ENCODE data around the gene SLC35B2.
A peak's percentile ranks its signal among the peaks of the same experiment; 100 is the strongest.

The SLC35B2 gene

DNA sequence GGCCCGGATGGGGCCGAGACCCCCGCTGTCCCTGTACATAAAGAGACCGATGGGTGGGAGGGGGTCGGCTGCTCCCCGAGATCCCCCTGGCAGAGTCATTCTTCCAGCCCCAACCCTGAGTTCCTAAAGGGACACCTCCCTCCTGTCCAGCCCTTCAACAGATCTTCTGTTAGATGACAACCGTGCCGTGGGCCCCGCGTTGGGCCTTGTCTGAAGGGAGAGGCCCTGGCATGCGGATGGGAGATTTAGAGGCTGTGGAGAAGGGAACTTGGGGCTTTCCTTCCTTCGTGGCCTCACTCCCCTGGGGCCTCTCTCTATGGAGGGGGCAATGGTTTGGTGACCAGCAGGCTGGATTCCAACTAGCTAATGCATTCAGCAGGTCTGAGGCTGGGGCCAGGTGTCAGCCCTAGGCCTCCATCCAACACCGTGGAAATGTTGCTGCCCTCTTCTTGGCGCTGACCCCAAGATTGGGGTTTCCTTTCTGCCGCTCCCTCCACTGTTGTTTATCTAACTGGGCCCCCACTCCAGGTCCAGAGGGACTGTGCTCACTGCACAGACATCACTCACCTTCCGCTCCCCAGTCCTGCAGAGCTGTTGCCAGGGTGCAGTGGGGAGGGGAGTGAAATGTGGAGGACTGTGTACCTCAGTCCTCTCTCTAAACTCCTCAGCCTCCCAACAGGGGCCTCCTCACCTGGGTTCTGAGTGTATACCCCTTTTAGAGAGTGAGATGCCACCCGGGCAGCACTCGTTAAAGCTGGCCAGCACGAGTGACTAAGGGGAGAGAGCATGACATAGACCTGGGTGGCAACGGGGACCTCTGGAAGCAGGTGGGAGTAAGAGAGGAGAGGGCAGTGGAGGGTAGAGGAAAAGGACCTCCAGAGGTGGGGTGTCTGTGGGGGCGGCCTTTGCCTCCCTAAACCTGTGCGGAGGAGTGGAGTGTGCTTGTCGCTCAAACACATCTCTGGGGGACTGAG lies 19.6 kb upstream of the SLC35B2 start:
- Histone ChIP-seq H3K4me1 (ENCODE audit: control insufficient read depth, insufficient read depth, low read length) (no peaks in the 10 kb centered on the region), H3K27ac (ENCODE audit: extremely low read depth, low read depth, low read length) (no peak overlapping the region), H3K36me3 (ENCODE audit: control insufficient read depth in 2 of 2, insufficient read depth in 1 of 2, low read length in 2 of 2) (no peaks in the 10 kb centered on the region), H3K9me3 (ENCODE audit: control insufficient read depth, insufficient read depth, low read depth, low read length) (no peaks in the 10 kb centered on the region), H3K4me3 (ENCODE audit: low read depth, low read length) (no peak overlapping the region)
- TF ChIP-seq, protein P1, sequence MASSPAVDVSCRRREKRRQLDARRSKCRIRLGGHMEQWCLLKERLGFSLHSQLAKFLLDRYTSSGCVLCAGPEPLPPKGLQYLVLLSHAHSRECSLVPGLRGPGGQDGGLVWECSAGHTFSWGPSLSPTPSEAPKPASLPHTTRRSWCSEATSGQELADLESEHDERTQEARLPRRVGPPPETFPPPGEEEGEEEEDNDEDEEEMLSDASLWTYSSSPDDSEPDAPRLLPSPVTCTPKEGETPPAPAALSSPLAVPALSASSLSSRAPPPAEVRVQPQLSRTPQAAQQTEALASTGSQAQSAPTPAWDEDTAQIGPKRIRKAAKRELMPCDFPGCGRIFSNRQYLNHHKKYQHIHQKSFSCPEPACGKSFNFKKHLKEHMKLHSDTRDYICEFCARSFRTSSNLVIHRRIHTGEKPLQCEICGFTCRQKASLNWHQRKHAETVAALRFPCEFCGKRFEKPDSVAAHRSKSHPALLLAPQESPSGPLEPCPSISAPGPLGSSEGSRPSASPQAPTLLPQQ (tag by site-specific recombination; IDR thresholded peaks at IDR 0.05), result peak; percentile 83
- no peak for TF ChIP-seq SP2 (tag by site-specific recombination; IDR thresholded peaks at IDR 0.05)
- peak; percentile 83 for TF ChIP-seq ZFP69B (tag by site-specific recombination; IDR thresholded peaks at IDR 0.05)
- 0 out of 2 replicates have a peak, but pooled peaks have one; percentile 10 for TF ChIP-seq ZFHX2 (tag by site-specific recombination; conservative IDR thresholded peaks at IDR 0.05)
- POLR2A ChIA-PET, result interaction anchor here (0.6 kb wide), 1 partner anchor 1330 kb away, joined by 4 read pairs; no protein-coding TSS in a partner anchor
- CTCF ChIA-PET, result interaction anchor here (1.4 to 4.7 kb wide), 2 partner anchors 8 to 104 kb away, joined by 3 to 32 read pairs; partner anchors contain the start of gene TMEM151B

DNA sequence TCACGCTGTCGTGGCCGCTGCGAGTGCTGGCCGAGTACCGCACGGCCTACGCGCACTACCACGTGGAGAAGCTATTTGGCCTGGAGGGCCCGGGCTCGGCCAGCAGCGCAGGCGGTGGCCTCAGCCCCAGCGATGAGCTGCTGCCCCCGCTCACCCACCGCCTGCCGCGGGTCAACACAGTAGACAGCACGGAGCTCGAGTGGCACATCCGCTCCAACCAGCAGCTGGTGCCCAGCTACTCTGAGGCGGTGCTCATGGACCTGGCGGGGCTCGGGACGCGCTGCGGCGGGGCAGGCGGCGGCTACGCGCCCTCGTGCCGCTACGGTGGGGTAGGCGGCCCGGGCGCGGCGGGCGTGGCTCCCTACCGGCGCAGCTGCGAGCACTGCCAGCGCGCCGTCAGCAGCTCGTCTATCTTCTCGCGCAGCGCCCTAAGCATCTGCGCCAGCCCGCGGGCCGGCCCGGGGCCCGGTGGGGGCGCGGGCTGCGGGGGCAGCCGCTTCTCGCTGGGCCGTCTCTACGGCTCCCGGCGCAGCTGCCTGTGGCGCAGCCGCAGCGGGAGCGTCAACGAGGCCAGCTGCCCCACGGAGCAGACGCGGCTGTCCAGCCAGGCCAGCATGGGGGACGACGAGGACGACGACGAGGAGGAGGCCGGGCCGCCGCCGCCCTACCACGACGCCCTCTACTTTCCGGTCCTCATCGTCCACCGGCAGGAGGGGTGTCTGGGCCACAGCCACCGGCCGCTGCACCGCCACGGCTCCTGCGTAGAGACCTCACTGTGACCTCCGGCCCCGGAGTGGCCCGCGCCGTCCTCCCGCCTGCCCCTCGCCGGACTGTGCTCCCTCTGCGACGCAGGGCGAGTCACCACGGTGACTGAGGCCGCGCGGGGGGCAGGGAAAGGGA lies 18.7 kb upstream of the SLC35B2 start:
- CTCF ChIA-PET, result interaction anchor here (0.7 to 1.6 kb wide), 2 partner anchors 23 to 582 kb away, joined by 4 to 7 read pairs; no protein-coding TSS in a partner anchor
- POLR2A ChIA-PET, result no interaction called here

DNA sequence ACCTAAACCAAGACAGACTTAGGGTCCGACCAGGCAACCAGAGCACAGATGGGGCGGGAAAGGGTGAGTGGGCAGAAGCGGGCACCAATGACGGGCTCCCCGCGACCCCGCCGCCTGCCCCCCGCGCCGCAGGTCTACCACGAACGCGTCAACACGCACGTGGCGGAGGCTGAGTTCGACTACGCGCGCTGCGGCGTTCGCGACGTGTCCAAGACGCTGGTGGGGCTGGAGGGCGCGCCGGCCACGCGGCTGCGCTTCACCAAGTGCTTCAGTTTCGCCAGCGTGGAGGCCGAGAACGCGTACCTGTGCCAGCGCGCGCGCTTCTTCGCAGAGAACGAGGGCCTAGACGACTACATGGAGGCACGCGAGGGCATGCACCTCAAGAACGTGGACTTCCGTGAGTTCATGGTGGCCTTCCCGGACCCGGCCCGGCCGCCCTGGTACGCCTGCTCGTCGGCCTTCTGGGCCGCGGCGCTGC lies 18.0 kb upstream of the SLC35B2 start:
- no peaks in the 10 kb centered on the region for H3K4me1 ChIP-seq (ENCODE audit: control insufficient read depth, insufficient read depth, low read length)
- H3K27ac ChIP-seq (ENCODE audit: extremely low read depth, low read depth, low read length), result no peak overlapping the region
- H3K9me3 ChIP-seq (ENCODE audit: control insufficient read depth, insufficient read depth, low read depth, low read length), result no peaks in the 10 kb centered on the region
- ChIA-PET CTCF (interaction anchor here (1.6 kb wide), 1 partner anchor 23 kb away, joined by 7 read pairs; no protein-coding TSS in a partner anchor), POLR2A (no interaction called here)
- H3K4me3 ChIP-seq (ENCODE audit: low read depth, low read length), result no peak overlapping the region
- H3K36me3 ChIP-seq (ENCODE audit: control insufficient read depth in 2 of 2, insufficient read depth in 1 of 2, low read length in 2 of 2), result no peaks in the 10 kb centered on the region
- TF ChIP-seq, protein P2, sequence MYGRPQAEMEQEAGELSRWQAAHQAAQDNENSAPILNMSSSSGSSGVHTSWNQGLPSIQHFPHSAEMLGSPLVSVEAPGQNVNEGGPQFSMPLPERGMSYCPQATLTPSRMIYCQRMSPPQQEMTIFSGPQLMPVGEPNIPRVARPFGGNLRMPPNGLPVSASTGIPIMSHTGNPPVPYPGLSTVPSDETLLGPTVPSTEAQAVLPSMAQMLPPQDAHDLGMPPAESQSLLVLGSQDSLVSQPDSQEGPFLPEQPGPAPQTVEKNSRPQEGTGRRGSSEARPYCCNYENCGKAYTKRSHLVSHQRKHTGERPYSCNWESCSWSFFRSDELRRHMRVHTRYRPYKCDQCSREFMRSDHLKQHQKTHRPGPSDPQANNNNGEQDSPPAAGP (tag by site-specific recombination; IDR thresholded peaks at IDR 0.05), result no peak
- TF ChIP-seq ZNF132 (tag by site-specific recombination; IDR thresholded peaks at IDR 0.05; ENCODE audit: borderline replicate concordance) (no peak), ZNF266 (tag by site-specific recombination; IDR thresholded peaks at IDR 0.05; ENCODE audit: low read depth) (no peak), ZNF354C (tag by site-specific recombination; IDR thresholded peaks at IDR 0.05; ENCODE audit: borderline replicate concordance, low read depth) (no peak), ZNF214 (tag by site-specific recombination; IDR thresholded peaks at IDR 0.05; ENCODE audit: borderline replicate concordance) (no peak), ZNF670 (tag by site-specific recombination; IDR thresholded peaks at IDR 0.05; ENCODE audit: low read depth) (no peak), FEZF1 (tag by site-specific recombination; IDR thresholded peaks at IDR 0.05) (no peak), ZNF202 (tag by site-specific recombination; IDR thresholded peaks at IDR 0.05; ENCODE audit: borderline replicate concordance) (no peak), ZSCAN30 (tag by site-specific recombination; IDR thresholded peaks at IDR 0.05) (no peak)

More for the DNA sequence above, 18.7 kb upstream of the SLC35B2 start:
- no peak overlapping the region for H3K27ac ChIP-seq (ENCODE audit: extremely low read depth, low read depth, low read length)
- H3K4me1 ChIP-seq (ENCODE audit: control insufficient read depth, insufficient read depth, low read length), result no peaks in the 10 kb centered on the region
- no peak overlapping the region for H3K4me3 ChIP-seq (ENCODE audit: low read depth, low read length)
- H3K36me3 ChIP-seq (ENCODE audit: control insufficient read depth in 2 of 2, insufficient read depth in 1 of 2, low read length in 2 of 2), result no peaks in the 10 kb centered on the region
- no peaks in the 10 kb centered on the region for H3K9me3 ChIP-seq (ENCODE audit: control insufficient read depth, insufficient read depth, low read depth, low read length)
- TF ChIP-seq ZNF274 (IDR thresholded peaks at IDR 0.05; ENCODE audit: low read length) (no peak), ZNF274 (tag by site-specific recombination; IDR thresholded peaks at IDR 0.05; ENCODE audit: borderline replicate concordance) (no peak), ZNF239 (tag by site-specific recombination; IDR thresholded peaks at IDR 0.05) (no peak), ZNF423 (tag by site-specific recombination; IDR thresholded peaks at IDR 0.05) (no peak), ZNF558 (tag by site-specific recombination; IDR thresholded peaks at IDR 0.05) (no peak), ZNF549 (tag by site-specific recombination; IDR thresholded peaks at IDR 0.05) (no peak), ZNF791 (tag by site-specific recombination; IDR thresholded peaks at IDR 0.05) (no peak), ZNF544 (tag by site-specific recombination; IDR thresholded peaks at IDR 0.05) (no peak), ZNF302 (tag by site-specific recombination; IDR thresholded peaks at IDR 0.05; ENCODE audit: low read depth) (no peak), IKZF3 (tag by site-specific recombination; IDR thresholded peaks at IDR 0.05) (no peak)
- TF ChIP-seq, protein P3, sequence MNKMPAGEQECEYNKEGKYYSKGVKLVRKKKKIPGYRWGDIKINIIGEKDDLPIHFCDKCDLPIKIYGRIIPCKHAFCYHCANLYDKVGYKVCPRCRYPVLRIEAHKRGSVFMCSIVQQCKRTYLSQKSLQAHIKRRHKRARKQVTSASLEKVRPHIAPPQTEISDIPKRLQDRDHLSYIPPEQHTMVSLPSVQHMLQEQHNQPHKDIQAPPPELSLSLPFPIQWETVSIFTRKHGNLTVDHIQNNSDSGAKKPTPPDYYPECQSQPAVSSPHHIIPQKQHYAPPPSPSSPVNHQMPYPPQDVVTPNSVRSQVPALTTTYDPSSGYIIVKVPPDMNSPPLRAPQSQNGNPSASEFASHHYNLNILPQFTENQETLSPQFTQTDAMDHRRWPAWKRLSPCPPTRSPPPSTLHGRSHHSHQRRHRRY (tag by site-specific recombination; IDR thresholded peaks at IDR 0.05), result no peak
- TF ChIP-seq, protein P4, sequence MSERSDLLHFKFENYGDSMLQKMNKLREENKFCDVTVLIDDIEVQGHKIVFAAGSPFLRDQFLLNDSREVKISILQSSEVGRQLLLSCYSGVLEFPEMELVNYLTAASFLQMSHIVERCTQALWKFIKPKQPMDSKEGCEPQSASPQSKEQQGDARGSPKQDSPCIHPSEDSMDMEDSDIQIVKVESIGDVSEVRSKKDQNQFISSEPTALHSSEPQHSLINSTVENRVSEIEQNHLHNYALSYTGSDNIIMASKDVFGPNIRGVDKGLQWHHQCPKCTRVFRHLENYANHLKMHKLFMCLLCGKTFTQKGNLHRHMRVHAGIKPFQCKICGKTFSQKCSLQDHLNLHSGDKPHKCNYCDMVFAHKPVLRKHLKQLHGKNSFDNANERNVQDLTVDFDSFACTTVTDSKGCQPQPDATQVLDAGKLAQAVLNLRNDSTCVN (tag by site-specific recombination; optimal IDR thresholded peaks at IDR 0.05), result no peak
- TF ChIP-seq, protein P5, sequence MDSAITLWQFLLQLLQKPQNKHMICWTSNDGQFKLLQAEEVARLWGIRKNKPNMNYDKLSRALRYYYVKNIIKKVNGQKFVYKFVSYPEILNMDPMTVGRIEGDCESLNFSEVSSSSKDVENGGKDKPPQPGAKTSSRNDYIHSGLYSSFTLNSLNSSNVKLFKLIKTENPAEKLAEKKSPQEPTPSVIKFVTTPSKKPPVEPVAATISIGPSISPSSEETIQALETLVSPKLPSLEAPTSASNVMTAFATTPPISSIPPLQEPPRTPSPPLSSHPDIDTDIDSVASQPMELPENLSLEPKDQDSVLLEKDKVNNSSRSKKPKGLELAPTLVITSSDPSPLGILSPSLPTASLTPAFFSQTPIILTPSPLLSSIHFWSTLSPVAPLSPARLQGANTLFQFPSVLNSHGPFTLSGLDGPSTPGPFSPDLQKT (IDR thresholded peaks at IDR 0.05; ENCODE audit: borderline replicate concordance, low read depth, low read length), result no peak

Measured in HEK293 (cell line).